IPS-NIHi11 (cell line): Measurements from ENCODE around the gene TNS1.
A peak's percentile ranks its signal among the peaks of the same experiment; 100 is the strongest.

Experiments
- DNase-seq: peaks from one replicate; pipeline ENCODE4 v3.0.0; 2012; ENCODE audit warnings: mixed read lengths, low spot score

TNS1 gene

DNA sequence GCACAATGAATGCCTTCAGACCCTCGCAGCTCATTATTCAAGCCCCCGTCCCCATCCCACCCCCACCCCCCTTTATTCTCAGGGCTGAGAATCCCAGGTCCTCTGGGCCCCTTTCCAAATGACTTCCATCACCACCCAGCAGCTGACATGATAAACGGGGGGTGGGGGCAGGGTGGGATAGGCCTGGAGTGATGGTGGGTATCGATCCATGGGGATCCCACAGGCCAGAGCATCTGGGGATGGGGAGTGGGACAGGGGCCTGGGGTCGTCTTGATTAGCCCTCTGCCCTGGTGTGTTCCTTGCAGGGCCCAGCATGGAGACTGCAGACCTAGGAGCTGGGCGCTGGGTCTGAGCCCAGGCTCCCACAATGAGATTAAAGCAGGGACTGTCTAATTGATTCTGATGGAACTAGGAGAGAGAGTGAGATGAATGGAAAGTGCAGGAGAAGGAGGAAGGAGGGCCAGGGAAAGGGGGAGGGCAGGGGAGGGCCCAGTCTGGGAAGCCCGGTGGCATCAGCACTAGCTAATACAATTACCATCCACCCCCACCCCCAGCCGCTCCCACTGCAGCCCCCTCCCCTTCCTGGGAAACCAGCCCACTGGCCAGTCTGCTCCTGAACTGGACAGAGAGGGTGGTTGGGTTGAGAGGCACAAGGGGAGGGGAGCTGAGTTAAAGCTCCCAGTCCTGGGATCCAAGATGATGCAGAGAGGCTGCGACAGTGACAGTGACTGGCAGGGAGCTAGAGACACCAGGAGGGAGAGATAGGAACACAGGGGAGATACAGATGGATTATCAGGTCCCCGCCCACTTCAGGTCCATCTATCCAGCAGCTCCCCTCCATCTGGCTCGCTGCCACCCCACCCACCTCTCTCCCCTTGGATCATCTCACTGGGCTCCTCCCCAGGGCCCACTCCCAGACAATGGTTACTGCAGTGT, 13.1 kb upstream of the TNS1 start:
- no peak for DNase-seq

DNA sequence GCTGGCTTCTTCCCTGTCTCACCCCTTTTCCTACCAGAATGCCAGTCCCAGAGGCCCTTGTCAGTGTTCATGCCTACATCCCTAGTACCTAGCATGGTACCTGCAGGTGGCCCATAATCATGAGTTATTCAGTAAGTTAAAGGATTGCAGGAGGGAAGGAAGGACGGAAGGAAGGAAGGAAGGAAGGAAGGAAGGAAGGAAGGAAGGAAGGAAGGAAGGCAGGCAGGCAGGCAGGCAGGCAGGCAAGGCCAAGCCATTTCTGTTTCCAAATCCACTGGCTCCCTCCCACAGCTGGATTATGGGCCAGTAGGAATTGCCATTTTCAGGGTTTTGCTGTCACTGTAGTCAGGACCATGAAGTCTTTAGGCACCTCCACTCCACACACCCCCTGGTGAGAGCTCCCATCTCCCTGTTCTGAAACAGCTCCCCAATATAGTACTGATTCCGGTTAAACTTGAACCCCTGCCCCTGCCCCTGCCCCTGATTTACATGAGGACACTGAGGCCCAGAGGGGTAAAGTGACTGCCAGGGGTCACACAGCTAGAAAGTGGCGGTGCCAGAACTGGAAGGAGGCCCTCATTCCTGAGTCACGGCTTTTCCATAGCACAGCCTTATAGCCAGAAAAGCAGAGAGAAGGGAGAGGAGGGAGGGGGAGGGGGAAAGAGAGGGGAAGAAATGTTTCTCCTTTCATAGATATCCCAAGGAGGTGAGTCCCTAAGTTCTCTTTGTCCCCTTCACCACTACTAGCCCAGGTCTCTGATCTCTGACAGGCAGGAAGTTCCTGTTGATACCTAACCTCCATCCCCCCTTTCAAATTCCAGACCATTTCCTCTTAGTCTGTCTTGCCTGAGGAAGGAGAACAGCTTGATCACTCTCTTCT, 12.2 kb upstream of the TNS1 start:
- DNase-seq = no peak

DNA sequence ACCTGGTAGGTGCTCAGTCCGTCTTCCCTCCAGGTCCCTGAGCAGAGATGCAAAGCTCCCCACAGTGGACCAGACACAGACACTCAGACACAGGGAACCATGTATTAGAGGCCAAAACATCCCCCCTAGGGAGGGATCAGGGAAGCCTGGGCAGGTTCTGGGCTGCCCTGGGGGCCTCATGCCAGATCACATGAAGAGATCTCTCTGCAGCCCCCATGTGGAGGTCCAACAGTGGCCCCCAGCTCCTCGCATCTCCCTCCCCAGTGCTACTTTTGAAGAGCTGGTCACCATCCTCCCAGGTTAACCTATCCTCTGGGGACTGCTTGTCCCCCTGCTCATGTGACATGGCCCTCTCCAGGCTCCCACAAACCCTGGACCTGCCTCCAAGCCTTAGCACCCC, 10.5 kb upstream of the TNS1 start:
- DNase-seq = no peak

DNA sequence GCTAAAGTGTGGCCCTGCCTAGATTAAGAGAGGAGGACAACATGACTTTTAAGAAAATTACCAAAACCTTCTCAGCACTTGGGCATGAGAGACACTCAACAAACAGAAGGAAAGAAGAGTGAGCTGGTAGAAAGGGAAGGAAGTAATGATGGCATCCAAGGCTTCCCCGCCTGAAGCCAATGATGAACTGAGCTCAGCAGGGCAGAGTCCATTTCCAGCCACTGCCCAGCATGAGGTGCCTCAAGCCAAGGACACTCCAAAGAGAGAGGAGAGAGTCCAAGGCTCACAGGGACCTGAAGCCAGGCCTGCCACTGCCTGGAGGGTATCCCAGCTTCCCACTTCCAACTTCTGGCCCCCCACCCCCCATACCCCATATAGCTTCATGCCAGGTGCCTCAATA, 9.5 kb upstream of the TNS1 start:
- DNase-seq = no peak

DNA sequence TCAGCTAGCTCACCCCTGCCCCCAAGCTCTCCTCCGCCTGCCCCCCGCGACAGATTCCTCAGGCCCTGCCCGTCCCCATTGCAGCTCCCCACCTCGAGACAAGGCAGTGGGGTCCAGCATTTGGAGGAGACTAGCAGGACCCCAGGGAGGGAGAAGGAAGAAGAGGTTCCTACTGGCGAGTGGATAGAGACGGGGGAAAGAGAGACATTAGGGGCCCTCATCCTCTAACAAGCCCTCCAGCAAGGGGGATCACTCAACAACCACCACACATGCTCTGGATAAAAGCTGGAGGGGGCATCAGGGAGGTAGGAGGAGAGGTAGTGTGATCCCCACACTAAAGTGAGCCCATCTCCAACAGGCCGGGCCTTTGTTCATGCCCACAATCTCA, 8.9 kb upstream of the TNS1 start:
- no peak for DNase-seq

DNA sequence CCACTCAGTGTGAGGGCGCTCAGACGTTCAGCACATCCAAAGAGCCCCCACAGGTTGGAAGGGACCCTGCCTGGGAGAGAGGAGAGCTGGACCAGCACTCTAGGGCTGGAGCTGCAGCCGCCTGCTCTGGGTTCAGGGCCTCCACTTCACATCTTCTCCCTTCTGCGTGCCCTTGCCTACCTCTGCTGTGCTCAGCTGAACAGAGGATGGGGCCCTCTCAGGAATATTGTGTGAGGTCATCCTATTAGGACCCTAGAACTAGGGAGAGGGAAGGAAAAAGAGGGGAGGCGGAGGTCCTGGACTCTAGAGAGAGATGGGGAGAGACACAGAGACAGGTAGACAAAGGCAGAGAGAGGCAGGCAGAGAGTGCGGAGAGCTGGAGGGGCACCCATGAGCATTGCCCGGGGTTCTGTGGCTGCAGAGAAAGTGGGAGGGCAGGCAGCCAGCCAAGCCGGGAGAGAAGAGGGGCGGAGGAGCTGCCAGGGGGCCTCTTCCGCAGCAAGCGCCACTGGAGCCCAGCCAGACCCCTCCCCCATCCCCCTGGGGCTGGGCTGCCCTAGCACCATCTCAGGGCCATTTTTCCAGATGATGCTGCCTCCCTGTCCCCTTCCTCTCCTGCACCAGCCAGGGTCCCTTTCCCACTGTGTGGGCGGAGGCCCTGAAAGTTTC, 8.3 kb upstream of the TNS1 start:
- DNase-seq = peak; percentile 77

DNA sequence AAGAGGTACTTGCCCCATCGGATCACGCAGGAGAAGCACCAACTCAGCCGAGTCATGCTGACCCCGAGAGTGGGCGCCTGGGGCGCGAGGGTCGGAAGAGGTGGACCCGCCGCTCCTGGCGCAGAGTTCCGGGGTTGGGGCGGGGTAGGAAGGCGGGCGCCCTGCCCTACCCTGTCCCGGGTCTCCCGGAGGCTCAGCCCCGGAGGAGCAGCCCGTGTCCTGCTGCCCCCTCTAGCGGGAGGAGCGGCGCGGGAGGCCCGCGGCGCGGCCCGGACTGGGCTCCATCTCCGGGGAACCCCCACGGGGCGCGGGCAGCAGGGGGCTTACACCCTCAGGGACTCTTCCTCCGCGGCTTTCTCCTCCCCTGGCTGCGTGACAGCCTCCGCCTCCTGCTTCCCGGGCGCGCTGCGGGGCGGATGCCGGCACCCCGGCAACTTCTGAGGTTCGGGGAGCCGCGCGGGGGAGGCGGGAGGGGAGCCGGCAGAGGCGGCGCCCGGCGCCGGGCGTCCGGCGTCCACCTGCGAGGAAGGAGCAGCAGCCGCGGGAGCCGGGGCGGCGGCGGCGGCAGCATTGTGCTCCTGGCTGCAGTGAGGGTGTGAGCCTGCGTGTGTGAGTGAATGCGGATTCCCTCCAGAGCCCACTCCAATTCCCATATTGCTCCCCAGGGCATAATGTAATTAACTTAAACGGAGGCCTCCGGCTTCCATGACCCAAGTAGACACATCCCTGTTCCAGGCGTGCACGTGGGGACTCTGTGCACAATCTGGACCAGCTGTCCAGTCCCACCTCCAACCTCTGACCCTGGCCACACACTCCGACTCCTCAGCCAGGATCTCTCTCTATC, 7.6 kb upstream of the TNS1 start:
- peak; percentile 90 for DNase-seq

DNA sequence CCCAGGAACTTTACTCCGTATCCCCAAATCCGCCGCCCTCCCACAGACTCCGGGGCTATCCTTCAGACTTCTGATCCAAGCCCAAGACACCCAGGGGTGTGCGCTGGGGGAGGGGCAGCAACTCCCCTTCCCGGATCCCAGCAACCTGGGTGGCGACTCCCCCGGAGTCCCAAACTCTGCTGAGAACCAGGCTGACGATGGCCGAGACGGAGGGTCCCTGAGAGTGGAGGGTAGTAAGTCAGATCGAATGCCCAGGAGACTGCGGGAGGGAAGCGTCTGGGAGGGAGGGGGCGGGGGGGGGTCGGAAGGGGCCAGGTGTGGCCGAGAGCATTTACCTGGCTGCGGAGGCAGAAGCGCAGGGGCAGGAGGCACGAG, 7.0 kb upstream of the TNS1 start:
- peak; percentile 51 for DNase-seq

DNA sequence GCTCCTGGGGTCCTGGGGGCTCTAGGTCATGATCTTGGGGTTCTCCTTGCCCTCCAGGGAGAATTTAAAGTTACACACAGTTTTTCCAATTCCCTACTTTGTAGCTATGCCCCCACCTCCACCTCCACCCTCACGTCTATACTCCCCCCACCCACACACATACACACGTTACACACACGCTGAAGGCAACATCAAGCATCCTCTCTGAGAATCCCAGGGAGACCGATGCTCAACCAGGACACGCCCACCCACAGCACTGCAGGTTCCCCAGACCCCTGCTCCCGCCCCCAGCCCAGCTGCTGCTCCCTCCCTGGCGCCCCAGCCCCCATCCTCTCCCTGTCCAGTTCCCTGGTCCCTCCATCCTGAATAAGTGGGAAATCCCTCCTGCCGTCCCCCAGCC, 6.4 kb upstream of the TNS1 start:
- peak; percentile 76 for DNase-seq

DNA sequence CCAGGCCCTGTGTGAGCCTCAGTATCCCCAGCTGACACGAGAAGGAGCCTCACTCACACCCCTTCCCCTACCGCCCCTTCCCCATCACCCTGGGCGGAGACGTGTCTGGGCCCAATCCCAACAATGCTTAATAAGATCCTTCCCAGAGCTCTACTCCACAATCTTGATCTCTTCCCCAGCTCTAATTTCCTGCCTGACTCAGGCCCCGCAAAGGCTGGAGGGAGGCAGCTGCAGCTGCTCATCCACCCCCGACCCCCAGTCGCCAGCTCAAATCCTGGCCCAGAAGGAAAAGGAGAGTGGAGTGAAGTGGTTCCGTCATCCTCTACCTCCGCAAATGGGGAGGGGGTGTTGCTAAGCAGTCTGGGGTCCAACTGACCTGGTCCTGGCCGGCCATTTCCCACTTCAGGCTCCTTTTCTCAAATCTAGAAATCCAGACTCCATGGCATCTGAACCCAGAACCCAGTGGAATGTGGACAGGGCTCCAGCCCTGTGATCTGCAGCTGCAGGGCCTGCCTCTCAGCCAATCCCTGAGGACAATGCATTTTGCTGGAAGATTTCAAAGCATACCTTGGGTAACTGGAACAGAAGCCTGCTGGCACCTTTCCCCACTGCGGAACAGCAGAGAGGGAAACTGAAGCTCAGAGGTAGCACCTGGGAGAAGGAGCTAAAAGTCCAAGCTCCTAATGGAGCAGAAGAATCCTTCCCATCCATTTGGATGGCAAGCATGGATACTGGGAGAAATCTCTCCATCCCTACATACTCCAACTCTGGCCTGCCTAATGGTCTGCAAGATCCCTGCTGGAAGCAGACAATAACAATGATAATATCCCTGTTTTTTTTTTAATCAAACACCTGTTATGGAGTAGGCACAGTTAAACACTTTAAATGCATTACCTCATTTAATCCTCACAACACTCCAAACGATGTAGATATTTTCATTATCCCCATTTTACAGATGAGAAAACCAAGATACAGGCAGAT, 5.6 kb upstream of the TNS1 start:
- DNase-seq = peak; percentile 57

DNA sequence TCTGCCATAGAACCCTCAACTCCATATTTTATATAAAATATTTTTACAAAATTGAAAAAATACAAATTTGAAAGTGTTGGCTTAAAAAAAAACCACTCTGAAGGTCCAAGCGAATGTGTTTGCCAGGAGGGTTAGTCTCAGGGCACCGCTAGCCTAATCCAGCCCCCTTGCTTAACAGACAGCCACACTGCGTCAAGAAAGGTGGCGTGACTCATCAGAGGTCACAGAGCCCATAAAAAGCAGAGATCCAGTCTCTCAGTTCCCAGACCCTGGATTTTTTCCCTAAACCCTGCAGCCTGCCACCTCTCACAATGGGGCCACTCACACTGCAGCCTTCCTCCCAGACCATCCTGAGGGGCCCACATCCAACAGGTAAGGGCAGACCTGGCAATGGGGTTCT, 3.9 kb upstream of the TNS1 start:
- no peak for DNase-seq

DNA sequence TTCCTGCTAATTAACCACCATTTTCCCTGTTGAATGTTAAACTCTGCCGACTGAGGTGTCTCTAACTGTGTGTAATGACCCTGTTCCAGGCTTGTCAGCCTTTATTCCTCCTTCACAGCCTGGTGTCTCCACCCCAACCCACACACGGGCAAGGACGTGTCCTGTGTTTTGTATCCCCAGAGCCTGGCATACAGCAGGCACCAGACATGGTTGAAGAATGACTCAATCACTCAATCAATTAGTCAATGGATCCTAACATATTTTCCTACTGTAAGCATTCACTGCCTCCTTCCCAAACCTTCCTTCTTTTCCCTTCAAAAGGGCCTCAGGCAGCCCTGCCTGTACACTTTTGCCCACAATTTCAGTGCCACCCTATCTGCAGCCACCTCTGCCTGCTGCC, 2.7 kb upstream of the TNS1 start:
- DNase-seq = no peak

DNA sequence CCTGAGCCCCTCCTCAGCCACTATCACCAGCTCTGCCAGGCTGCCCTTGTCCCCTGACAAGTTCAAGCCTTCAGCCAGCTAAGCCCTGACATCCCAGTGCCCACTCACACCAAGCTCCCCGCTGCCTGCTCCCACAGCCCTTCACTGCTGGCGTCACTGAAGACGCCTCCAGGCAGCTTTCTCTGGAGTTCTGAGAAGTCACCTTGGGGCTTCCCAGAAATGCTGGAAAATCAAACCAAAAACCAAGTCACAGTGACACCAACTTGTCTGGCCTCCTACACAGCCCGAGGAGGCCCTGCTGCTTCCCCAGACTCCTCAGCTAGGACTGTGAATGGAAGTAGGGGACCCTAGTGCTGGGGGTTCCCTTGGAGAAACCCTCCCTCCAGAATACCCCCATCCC, 2.2 kb upstream of the TNS1 start:
- DNase-seq = no peak

DNA sequence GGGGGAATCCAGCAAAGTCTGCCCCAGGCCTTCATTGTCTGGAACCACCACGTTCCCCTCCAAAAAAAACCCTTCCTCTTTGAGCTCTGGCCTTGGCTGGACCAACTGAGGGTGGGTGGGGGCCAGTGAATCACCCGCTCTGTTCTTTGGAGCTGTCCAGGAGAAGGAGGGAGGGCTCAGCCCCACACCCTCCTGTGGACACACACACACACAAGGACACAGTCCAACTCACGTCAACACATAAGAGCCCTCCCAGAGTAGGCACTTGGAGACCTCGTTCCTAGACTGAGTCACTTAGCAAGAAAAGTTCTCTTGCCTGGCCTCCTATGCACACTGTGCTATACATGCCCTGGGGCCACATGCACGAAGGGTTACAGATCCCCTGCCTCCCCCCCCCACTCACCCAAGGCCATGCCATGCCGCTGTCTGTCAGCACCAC, 1.2 kb upstream of the TNS1 start:
- no peak for DNase-seq

DNA sequence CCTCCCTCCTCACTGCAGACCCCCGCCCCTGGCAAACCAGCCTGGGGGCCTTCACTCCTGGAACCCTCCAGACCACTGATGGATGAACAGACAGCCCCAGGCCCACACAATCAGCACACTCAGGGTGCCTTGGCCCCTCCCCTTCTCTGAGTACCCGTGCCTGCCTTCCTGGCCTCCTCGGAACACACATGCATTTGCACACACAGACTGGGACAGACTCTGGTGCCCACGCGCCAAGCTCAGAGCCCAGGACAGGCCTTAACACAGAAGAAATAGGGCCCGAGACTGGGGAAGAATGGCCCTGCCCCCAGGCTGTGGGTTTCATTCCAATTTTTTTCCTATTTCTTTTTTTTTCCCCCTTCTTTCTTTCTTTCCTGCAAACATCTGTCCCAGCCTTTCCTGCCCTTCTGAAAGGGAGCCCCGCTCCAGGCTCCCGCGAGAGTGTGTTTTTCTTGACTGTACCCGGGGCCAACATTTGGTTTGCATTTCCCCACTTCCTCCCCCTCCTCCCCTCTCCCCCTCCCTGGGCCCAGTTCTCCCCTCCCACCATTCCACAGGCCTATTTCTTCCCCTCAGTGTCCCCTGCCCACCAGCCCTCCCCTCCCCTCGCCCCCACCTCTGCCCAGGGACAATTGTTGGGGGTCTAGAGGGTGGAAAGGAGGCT, 618 bp upstream of the TNS1 start:
- no peak for DNase-seq

DNA sequence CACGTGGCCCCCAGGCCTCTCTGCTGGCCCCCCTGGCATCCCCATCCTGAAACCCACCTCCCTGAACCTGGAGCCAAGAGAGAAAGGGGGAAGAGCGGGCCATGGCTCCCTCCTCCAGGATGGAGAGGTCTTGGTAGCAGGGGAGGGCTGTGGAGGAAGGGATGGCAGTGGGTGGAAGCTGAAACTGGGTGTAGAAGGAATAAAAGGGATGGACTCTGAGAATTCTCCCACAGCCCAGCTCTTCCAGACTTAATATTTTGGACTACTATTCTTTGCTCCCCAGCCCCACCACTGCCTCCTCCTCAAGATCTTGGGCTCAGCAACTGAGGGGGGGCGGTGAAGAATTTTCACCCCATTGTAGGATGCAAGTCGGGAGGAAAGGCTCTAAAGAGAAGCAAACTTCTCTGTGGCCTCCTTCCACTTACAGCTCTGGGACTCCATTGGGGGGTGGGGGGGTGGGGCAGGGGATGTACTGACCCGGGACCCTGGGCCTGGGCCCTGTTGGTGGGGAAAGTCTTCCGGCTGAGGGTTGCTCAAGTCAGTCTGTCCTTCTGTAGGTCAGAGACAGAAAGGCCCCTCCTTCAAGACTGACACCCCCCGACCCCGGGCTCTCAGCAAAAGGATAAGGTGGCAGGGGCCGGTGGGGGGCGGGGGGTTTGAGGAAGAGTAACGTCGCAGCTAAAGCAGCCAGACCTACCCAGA, 501 bp downstream of the TNS1 start:
- no peak for DNase-seq

DNA sequence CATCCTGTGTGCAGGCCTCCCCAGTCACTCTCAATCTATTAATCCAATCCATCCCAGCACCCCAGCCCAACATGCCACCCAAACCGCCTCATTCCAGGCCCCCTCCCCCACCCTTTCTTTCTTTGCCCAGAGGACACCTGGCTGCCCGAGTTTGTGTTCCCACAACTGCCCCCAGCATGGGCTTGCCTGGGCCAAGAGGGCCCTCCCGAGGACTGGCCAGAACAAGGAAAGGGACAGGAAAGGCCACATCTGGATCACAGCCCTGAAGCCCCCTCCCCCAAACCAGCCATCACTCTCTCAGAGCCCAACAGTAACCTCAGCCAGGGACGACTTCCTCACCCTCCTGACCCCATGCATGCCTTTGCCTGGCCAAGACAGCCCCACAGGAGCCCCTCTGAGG, 1.2 kb downstream of the TNS1 start:
- DNase-seq = no peak

DNA sequence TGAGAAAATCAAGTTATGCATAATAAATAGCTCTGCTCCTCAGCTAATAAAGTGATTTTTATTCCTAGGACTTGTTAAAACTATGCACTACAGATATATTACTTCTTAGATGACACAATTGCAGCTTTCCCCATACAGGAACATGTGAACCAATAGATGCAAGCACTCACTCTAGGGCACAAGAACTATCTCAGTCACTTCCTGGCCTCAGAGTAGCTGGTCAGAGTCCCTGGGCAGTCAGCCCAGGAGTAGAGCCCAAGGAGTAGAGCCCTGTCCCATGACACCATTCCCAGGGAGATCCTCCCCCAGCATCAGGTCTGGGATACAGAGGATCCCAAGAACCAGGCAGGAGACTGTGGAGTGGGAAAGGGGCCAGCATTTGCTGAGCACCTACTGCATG, 2.7 kb downstream of the TNS1 start:
- DNase-seq = no peak

DNA sequence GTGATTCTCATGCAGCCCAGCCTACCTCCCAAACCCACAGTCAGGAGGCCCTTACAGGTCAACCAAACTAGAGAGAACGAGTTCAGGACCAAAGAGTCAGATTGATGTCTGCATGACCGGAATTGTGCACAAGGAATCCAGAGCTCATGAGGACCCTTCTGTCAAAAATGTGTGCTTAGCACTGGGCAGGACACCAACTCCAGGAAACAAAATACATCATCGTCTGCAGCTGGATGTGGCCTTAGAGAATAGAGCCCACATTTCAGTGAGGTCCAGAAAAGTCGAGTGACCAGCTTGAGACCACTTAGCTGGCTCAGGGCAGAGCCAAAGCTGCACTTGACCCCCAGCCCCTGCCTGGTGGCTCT, 3.2 kb downstream of the TNS1 start:
- no peak for DNase-seq
